ENCODE results near the gene ATP5F1C.
"Not testable (repeated sequence)": the region's sequence is repeated elsewhere in the genome, so short reads cannot be mapped to it uniquely, and the experiment has no call there.

ATP5F1C gene

DNA sequence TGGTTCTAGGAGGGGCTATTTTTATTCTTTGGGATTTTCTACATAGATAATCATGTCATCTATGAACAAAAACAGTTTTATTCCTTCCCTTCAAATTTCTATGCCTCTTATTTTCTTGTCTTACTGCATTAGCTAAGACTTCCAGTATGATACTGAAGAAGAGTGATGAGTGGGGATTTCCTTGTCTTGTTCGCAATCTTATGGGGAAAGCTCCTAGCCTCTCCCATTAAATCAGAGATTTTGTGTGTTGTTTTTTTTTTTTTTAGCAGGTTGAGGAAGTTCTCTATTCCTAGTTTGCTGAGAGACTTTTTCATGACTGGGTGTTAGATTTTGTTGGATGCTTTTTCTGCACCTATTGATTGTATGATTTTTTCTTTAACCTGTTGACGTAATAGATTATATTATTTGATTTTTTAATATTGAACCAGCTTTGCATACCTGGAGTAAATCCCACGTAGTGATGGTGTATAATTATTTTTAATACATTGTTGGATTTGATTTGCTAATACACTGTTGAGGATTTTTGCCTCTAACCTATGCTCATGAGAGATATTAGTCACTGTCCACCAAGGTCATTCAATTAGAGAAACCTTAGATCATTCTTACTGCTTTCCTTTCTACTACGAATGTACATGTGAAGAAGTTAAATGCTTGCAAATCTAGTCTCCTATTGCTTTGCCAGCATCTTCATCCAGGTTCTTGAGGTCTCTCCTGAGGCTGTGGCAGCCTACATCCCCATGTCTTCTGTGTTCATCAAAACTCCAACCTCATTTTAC, 6.5 kb downstream of the ATP5F1C start:
- no peak for DNase-seq

- DNase-seq = no peak
Observed at GRCh38 chr10:7795605-7796004, 7.6 kb downstream of the ATP5F1C start.

DNA sequence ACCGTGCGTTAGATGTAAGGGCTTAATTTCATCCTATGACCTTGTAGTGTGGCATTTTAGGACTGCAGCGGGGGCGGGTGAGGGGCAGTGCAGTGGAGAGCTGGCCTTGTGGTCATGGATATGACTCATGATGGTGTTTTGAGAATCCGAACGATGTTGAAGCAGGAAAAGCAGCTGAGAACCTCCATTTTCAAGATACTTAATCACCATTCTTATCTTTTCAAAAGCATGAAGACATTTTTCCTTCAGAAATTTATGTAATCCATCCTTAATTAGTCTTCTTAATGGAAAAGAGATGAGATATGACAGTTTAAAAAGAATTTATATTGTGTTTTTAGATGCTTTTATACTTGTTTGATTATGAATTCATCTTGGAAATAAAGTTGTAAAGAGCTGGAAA, 9.6 kb downstream of the ATP5F1C start:
- no peak for DNase-seq

DNA sequence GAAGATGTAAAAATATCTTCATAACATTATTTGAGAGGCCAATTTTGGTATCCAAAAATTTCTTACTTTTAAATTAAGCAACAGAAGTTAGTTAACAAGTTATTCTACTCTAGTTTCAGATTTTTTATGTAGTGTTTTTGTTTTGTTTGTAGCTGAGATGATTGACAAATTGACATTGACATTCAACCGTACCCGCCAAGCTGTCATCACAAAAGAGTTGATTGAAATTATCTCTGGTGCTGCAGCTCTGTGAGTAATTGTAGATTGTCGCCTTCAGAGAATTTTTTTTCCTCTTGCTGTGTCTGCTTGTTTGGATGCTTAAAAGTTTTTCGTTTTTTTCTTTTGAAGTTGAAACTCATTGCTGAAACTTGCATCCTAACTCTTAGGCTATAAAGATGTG, 14.6 kb downstream of the ATP5F1C start:
- DNase-seq = no peak

- no peak for DNase-seq
Observed at GRCh38 chr10:7804216-7804615, 16.2 kb downstream of the ATP5F1C start.

DNA sequence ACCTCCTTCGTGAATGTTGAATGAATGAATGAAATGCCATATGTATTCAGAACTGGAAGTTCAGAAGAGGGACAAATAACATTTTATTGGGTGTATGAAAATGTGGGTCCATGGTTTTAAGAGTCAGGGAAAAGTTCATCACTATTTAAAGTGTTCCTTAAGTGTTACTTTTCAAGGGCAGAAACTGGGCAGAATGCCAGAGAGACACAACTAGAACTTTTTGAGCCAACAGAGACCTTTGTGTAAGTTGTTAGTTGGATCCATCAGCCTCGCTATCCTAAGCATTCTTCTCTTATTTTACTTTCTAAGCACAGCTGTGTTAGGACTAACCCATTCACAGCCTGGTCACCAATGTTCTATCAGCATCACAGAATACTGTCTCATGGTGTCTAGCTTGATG, 16.8 kb downstream of the ATP5F1C start:
- DNase-seq = no peak

DNA sequence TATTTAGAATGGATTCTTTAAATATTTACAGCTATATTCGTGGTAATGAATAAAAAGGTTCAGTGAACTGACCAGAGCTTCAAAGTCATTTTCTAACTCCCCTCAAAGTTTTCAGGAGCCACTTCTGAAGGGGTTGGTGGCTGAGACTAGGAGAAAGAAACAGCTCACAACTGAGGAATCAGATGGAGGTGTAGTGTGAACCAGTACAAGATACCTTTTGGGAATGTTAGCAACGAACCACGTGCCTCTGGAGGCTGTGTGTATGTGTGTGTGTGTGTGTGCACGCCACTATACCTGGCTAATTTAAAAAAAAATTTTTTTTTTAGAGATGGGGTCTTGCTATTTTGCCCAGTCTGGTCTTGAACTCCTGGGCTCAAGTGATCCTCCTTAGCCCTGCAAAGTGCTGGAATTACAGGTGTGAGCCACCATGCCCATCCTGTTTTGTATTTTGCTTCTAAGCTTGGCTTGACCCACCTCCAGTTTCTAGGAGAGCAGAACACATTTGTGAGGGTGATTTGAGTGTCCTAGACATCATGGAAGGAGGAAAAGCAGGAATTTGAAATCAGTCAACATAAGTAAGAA, 20.8 kb downstream of the ATP5F1C start:
- no peak for DNase-seq

GRCh38 chr10:7810443-7810842, 22.5 kb downstream of the ATP5F1C start:
- no peak for DNase-seq

DNA sequence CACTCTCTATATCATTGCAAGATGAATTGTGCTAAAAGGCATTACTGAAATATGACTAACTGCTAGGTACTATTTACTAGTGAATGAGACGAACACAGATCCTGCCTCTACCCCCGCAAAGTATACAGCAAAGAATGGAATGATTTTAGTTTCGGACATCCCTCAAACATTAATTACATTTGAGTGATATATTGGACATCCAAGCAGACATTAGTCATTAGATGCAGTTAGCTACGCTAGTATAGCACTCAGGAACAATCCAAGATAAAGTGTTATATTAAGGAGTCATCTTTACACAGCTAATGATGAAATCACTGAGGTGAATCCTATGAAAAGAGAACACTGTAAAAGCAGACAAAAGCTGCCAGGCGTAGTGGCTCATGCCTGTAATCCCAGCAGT, 23.0 kb downstream of the ATP5F1C start:
- no peak for DNase-seq

- not testable (repeated sequence) for DNase-seq
Observed at GRCh38 chr10:7811743-7812142, 23.8 kb downstream of the ATP5F1C start.

DNA sequence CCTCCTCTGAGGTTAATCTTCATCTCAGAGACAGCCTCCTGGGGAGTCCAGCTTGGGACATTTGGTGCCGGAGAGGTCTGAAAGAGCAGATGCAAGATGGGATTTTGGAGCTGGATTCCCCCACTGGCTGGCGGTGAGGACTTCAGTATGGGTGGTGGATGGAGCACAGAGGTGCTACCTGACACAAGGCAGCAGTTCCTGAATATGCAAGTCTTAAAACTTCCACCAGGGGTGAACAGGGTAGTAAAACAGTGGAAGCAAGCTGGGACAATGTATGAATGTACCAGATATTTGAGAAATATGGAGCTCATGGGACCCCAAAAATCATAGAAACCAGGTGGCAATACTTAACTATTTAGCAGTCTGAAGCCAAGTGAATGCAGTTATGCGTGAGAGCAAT, 25.5 kb downstream of the ATP5F1C start:
- DNase-seq = no peak

GRCh38 chr10:7817576-7817975, 29.6 kb downstream of the ATP5F1C start:
- DNase-seq = no peak

GRCh38 chr10:7817984-7818294, 30.0 kb downstream of the ATP5F1C start:
- no peak for DNase-seq

- peak; percentile 86 for DNase-seq
Observed at GRCh38 chr10:7818295-7819120, 30.5 kb downstream of the ATP5F1C start, which contains the start of gene TAF3. Gene TAF3 (plus strand): TSS chr10:7818505. CDS start chr10:7818710, 205 bp downstream.

DNA sequence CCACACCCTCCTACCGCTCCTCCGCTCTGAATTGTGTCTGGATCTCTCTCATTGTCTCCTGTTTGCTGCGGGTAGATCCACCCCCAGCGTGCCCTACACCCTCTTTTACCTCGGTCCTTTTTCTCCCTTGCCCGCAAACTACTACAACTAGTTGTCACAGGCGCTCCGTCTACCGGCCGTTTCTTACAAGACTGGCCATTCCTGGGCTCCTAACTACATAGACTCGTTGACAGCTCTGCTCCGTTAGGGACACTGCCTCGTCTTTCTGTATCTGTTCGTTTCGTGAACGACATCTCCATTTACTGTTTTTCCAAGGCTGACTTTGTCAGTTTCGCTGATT, 31.1 kb downstream of the ATP5F1C start:
- no peak for DNase-seq

DNA sequence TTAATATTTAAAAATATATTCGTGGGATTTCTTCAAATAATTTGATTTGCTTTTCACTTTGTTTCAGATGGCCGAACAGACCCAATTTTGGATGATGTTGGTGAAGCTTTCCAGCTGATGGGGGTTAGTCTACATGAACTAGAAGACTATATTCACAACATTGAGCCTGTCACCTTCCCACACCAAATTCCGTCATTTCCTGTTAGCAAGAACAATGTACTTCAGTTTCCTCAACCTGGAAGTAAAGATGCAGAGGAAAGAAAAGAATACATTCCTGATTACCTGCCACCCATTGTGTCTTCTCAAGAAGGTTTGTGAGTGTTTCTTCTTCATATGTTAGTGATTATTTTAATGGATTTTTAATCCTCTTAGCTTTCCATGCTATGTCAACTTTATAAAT, 36.3 kb downstream of the ATP5F1C start:
- DNase-seq = no peak

GRCh38 chr10:7826971-7827370, 39.0 kb downstream of the ATP5F1C start:
- DNase-seq = no peak

- DNase-seq = no peak
Observed at GRCh38 chr10:7829289-7829834, 41.4 kb downstream of the ATP5F1C start.

DNA sequence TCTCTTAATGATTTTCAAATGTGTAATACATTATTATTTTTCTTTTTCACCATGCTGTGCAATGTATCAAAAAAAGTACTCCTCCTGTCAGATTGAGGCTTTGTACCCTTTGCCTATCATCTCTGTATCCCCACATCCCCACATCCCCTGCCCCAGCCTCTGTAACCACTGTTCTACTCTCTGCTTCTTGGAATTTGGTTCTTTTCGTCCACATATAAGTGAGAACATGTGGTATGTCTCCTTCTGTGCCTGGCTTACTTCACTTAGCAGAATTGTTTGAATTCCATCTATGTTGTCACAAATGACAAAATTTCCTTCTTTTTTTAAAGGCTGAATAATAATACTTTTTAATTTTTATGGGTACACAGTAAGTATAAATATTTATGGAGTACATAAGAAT, 44.1 kb downstream of the ATP5F1C start:
- DNase-seq = no peak

- no peak for DNase-seq
Observed at GRCh38 chr10:7833210-7833609, 45.2 kb downstream of the ATP5F1C start.

GRCh38 chr10:7834262-7834661, 46.3 kb downstream of the ATP5F1C start:
- no peak for DNase-seq

GRCh38 chr10:7836571-7836970, 48.6 kb downstream of the ATP5F1C start:
- no peak for DNase-seq

DNA sequence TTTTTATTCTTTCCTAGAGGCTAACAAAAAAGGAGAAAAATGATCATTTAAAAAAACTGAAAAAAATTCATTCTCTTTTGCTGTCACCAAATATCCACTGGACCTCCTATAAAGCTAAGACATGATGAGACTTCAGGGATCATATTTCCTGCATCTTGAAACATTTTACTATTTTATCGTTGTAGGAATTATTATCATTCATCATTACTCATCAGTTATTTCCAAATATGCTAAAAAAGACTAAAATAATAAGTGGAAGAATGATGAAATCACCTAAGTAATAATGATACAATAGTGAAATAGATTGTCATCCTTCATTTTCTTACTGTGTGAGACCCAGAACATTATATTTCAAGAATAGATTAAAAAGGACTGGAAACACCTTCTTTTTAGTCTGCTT, 58.6 kb downstream of the ATP5F1C start:
- DNase-seq = no peak
